ENCODE measurements around the gene CHEK1.

Gene CHEK1

GRCh38 chr11:125685228-125685627 is 60.3 kb downstream of the CHEK1 start:
- TF ChIP-seq CTCF (IDR thresholded peaks at IDR 0.05) = no peak

- no peak for TF ChIP-seq CTCF (IDR thresholded peaks at IDR 0.05)
Observed at GRCh38 chr11:125688066-125688465, 63.1 kb downstream of the CHEK1 start.

GRCh38 chr11:125688632-125689031 is 63.7 kb downstream of the CHEK1 start:
- TF ChIP-seq CTCF (IDR thresholded peaks at IDR 0.05) = no peak

GRCh38 chr11:125689274-125689859 is 64.4 kb downstream of the CHEK1 start:
- TF ChIP-seq CTCF (IDR thresholded peaks at IDR 0.05) = no peak

- TF ChIP-seq CTCF (IDR thresholded peaks at IDR 0.05) = no peak
Observed at GRCh38 chr11:125690006-125690405, 65.0 kb downstream of the CHEK1 start.

- TF ChIP-seq CTCF (IDR thresholded peaks at IDR 0.05) = no peak
Observed at GRCh38 chr11:125692887-125693286, 67.9 kb downstream of the CHEK1 start.

- TF ChIP-seq CTCF (IDR thresholded peaks at IDR 0.05) = no peak
Observed at GRCh38 chr11:125694951-125695350, 70.0 kb downstream of the CHEK1 start.

- TF ChIP-seq CTCF (IDR thresholded peaks at IDR 0.05) = no peak
Observed at GRCh38 chr11:125701018-125701610, 76.2 kb downstream of the CHEK1 start.

Measured in LNCAP (cell line).